Activated T-helper 1 cell treated with anti-CD3 and anti-CD28 coated beads, Interleukin-12 subunit alpha, Interleukin-12 subunit beta, Interleukin-2, Interleukin-4 antibody, amounts not matched to agents 30 ng/mL and 10 ng/mL and 1 ng/mL, durations not matched to agents 14 hours and 24 hours and 36 hours (primary cell): ENCODE data around the gene SF3B3. TPM values are rescaled to one million over a fixed set of nuclear protein-coding genes. Genes with fewer than 3 reads are reported as not detected.
A peak's percentile ranks its signal among the peaks of the same experiment; 100 is the strongest.

Source experiments
- DNase-seq: peaks from one replicate; pipeline ENCODE4 v3.0.0; 2021; ENCODE audit warnings: low spot score
- H3K27ac Mint-ChIP-seq: one replicate; pipeline ENCODE4 v1.8.0; 2021; ENCODE audit warnings: mild to moderate bottlenecking, mixed read lengths
- H3K27me3 Mint-ChIP-seq: one replicate; pipeline ENCODE4 v1.8.0; 2022; ENCODE audit warnings: mild to moderate bottlenecking, moderate library complexity, mixed read lengths; ENCODE audit not compliant: insufficient read depth
- H3K36me3 Mint-ChIP-seq: one replicate; pipeline ENCODE4 v1.8.0; 2021; ENCODE audit warnings: low read depth, mixed read lengths
- H3K4me1 Mint-ChIP-seq: one replicate; pipeline ENCODE4 v1.8.0; 2021; ENCODE audit warnings: low read depth, mixed read lengths
- H3K4me3 Mint-ChIP-seq: one replicate; pipeline ENCODE4 v1.8.0; 2021; ENCODE audit warnings: mild to moderate bottlenecking, moderate library complexity, mixed read lengths
- H3K9me3 Mint-ChIP-seq: one replicate; pipeline ENCODE4 v1.8.0; 2021; ENCODE audit warnings: mixed read lengths
- intact Hi-C: fragments of 100-400 bp; cut with micrococcal nuclease; formaldehyde crosslinking; loops from one replicate; pipeline ENCODE4 v1.15.1; 2024
- total RNA-seq: library from RNA; stranded (reverse); gene quantifications from 2 replicates; pipeline ENCODE4 v1.2.3, GENCODE V29; 2022

SF3B3 gene
- 532 and 545 TPM in 2 replicates for total RNA-seq

GRCh38 chr16:70523743-70524398 lies at the start of gene SF3B3:
TSS of gene SF3B3 (plus strand) at chr16:70523816. CDS start at chr16:70526657, 2,841 bp downstream.
- Mint-ChIP-seq H3K27ac (peak within 1 kb of the TSS; percentile 97), H3K36me3 (peaks cover 42% of the 10 kb centered on the region), H3K27me3 (no peaks in the 10 kb centered on the region), H3K4me1 (peaks cover 56% of the 10 kb centered on the region), H3K4me3 (peak within 1 kb of the TSS; percentile 95), H3K9me3 (no peaks in the 10 kb centered on the region)
- intact Hi-C loops = loop anchor here (1.0 to 10.0 kb wide), 7 partner anchors 70 to 1189 kb away; partner anchors contain the start of genes COG8, FCSK, NIP7 and PDF
- DNase-seq = peak; percentile 68

- Mint-ChIP-seq H3K27ac (no peak overlapping the region), H3K4me3 (no peak overlapping the region), H3K36me3 (peaks cover 18% of the 10 kb centered on the region), H3K4me1 (peaks cover 26% of the 10 kb centered on the region), H3K27me3 (no peaks in the 10 kb centered on the region), H3K9me3 (no peaks in the 10 kb centered on the region)
- intact Hi-C loops = no loop called here
- DNase-seq = no peak
Observed at GRCh38 chr16:70474320-70475053, 49.1 kb upstream of the SF3B3 start.

- no peak for DNase-seq
- Mint-ChIP-seq H3K9me3 (no peaks in the 10 kb centered on the region), H3K4me1 (peaks cover 26% of the 10 kb centered on the region), H3K27ac (peak overlapping the region; percentile 52), H3K4me3 (no peak overlapping the region), H3K36me3 (peaks cover 18% of the 10 kb centered on the region), H3K27me3 (no peaks in the 10 kb centered on the region)
- intact Hi-C loops = no loop called here
Observed at GRCh38 chr16:70475054-70475871, 48.4 kb upstream of the SF3B3 start.

GRCh38 chr16:70476272-70477020 lies 47.2 kb upstream of the SF3B3 start:
- DNase-seq = peak; percentile 18

GRCh38 chr16:70478169-70478568 lies 45.4 kb upstream of the SF3B3 start:
- intact Hi-C loops = no loop called here
- H3K27me3 Mint-ChIP-seq = no peaks in the 10 kb centered on the region
- H3K27ac Mint-ChIP-seq = peak overlapping the region; percentile 83
- no peak for DNase-seq
- no peaks in the 10 kb centered on the region for H3K9me3 Mint-ChIP-seq
- peaks cover 23% of the 10 kb centered on the region for H3K36me3 Mint-ChIP-seq
- no peak overlapping the region for H3K4me3 Mint-ChIP-seq
- H3K4me1 Mint-ChIP-seq = peaks cover 26% of the 10 kb centered on the region

More at GRCh38 chr16:70476272-70477020, 47.2 kb upstream of the SF3B3 start:
- Mint-ChIP-seq H3K27me3 (no peaks in the 10 kb centered on the region), H3K36me3 (peaks cover 18% of the 10 kb centered on the region), H3K4me1 (peaks cover 26% of the 10 kb centered on the region), H3K27ac (peak overlapping the region; percentile 90), H3K9me3 (no peaks in the 10 kb centered on the region), H3K4me3 (no peak overlapping the region)
- intact Hi-C loops = loop anchor here (1.0 to 2.0 kb wide), 8 partner anchors 20 to 95 kb away; partner anchors contain the start of genes FCSK and ST3GAL2

GRCh38 chr16:70478912-70479341 lies 44.7 kb upstream of the SF3B3 start:
- Mint-ChIP-seq H3K27ac (peak overlapping the region; percentile 12), H3K36me3 (peaks cover 23% of the 10 kb centered on the region), H3K27me3 (no peaks in the 10 kb centered on the region), H3K4me3 (no peak overlapping the region), H3K4me1 (peaks cover 26% of the 10 kb centered on the region), H3K9me3 (no peaks in the 10 kb centered on the region)
- DNase-seq = no peak
- intact Hi-C loops = no loop called here

- DNase-seq = no peak
- Mint-ChIP-seq H3K4me1 (peaks cover 26% of the 10 kb centered on the region), H3K27ac (no peak overlapping the region), H3K27me3 (no peaks in the 10 kb centered on the region), H3K4me3 (no peak overlapping the region), H3K9me3 (no peaks in the 10 kb centered on the region), H3K36me3 (peaks cover 23% of the 10 kb centered on the region)
- intact Hi-C loops = no loop called here
Observed at GRCh38 chr16:70480127-70481105, 43.2 kb upstream of the SF3B3 start.

- no peak for DNase-seq
- Mint-ChIP-seq H3K27me3 (no peaks in the 10 kb centered on the region), H3K4me1 (peaks cover 16% of the 10 kb centered on the region), H3K4me3 (no peak overlapping the region), H3K27ac (no peak overlapping the region), H3K36me3 (peaks cover 19% of the 10 kb centered on the region), H3K9me3 (no peaks in the 10 kb centered on the region)
- intact Hi-C loops = no loop called here
Observed at GRCh38 chr16:70481929-70482536, 41.6 kb upstream of the SF3B3 start.

GRCh38 chr16:70482624-70483023 lies 41.0 kb upstream of the SF3B3 start:
- H3K9me3 Mint-ChIP-seq = no peaks in the 10 kb centered on the region
- intact Hi-C loops = no loop called here
- H3K4me1 Mint-ChIP-seq = peaks cover 12% of the 10 kb centered on the region
- no peak overlapping the region for H3K4me3 Mint-ChIP-seq
- peaks cover 17% of the 10 kb centered on the region for H3K36me3 Mint-ChIP-seq
- no peak for DNase-seq
- no peak overlapping the region for H3K27ac Mint-ChIP-seq
- no peaks in the 10 kb centered on the region for H3K27me3 Mint-ChIP-seq

- no peak overlapping the region for H3K4me3 Mint-ChIP-seq
- no peak overlapping the region for H3K27ac Mint-ChIP-seq
- H3K27me3 Mint-ChIP-seq = no peaks in the 10 kb centered on the region
- peaks cover 7% of the 10 kb centered on the region for H3K4me1 Mint-ChIP-seq
- H3K36me3 Mint-ChIP-seq = peaks cover 13% of the 10 kb centered on the region
- intact Hi-C loops = no loop called here
- DNase-seq = no peak
- no peaks in the 10 kb centered on the region for H3K9me3 Mint-ChIP-seq
Observed at GRCh38 chr16:70483426-70483825, 40.2 kb upstream of the SF3B3 start.

- no peak overlapping the region for H3K27ac Mint-ChIP-seq
- no peaks in the 10 kb centered on the region for H3K4me1 Mint-ChIP-seq
- no peak for DNase-seq
- no peaks in the 10 kb centered on the region for H3K9me3 Mint-ChIP-seq
- no peak overlapping the region for H3K4me3 Mint-ChIP-seq
- peaks cover 9% of the 10 kb centered on the region for H3K36me3 Mint-ChIP-seq
- intact Hi-C loops = no loop called here
- no peaks in the 10 kb centered on the region for H3K27me3 Mint-ChIP-seq
Observed at GRCh38 chr16:70484867-70485266, 38.7 kb upstream of the SF3B3 start.
